B cell (primary cell): ENCODE measurements around the gene ANKRD11. TPM values are rescaled to one million over a fixed set of nuclear protein-coding genes. Genes with fewer than 3 reads are reported as not detected.

ENCODE experiments used
- ATAC-seq: fragments of 200-7000 bp; cut with Tn5 transposase; one replicate; pipeline ENCODE4 v1.10.0; 2021; ENCODE audit warnings: low read depth, mild to moderate bottlenecking, moderate number of reproducible peaks, moderate library complexity
- CTCF ChIA-PET: fragments of 350-600 bp; sonication (Branson Sonifier 250); formaldehyde crosslinking; loops from one replicate; lab custom pipeline; 2021; ENCODE audit warnings: antibody characterized with exemption, inconsistent platforms; lab: Charles Lee
- POLR2A ChIA-PET: fragments of 350-600 bp; sonication (Branson Sonifier 250); formaldehyde crosslinking; loops from one replicate; lab custom pipeline; 2021; ENCODE audit warnings: antibody characterized with exemption; lab: Charles Lee
- DNase-seq: peaks from one replicate; pipeline ENCODE4 v3.0.0; 2013
- H2AFZ ChIP-seq: 2 replicates; pipeline ENCODE4 v1.6.1; 2012; ENCODE audit warnings: mild to moderate bottlenecking, low read depth, low read length; ENCODE audit not compliant: insufficient read depth, poor library complexity, severe bottlenecking
- H3K27ac ChIP-seq, 2 donors: 1 replicate in 1 of 2; 2 replicates in 1 of 2; pipeline ENCODE4 v1.5.1; 2012 to 2013; ENCODE audit warnings: low read length in 2 of 2, mild to moderate bottlenecking in 2 of 2, moderate library complexity in 1 of 2
- H3K27me3 ChIP-seq, 4 experiments: fragments of 200-600 bp in 1 of 4; sonication (generic) in 1 of 4; replicated peaks in 1 of 4; 1 replicate in 2 of 4; 2 replicates in 2 of 4; pipeline versions ENCODE4 v1.6.1 to v1.7.0; 2013 to 2016; ENCODE audit warnings: low read length in 3 of 4, mild to moderate bottlenecking in 2 of 4, mixed read lengths in 1 of 4, moderate library complexity in 1 of 4; ENCODE audit not compliant: insufficient read depth in 4 of 4, control insufficient read depth in 3 of 4; ENCODE audit errors: control extremely low read depth in 1 of 4
- H3K36me3 ChIP-seq, 2 experiments: replicated peaks in 1 of 2; 1 replicate in 1 of 2; 2 replicates in 1 of 2; pipeline versions ENCODE4 v1.6.1 to v1.7.1; 2013; ENCODE audit warnings: low read length in 1 of 2; ENCODE audit not compliant: insufficient read depth in 2 of 2, control insufficient read depth in 1 of 2; ENCODE audit errors: control extremely low read depth in 1 of 2, extremely low read depth in 1 of 2
- H3K4me1 ChIP-seq, 2 donors: fragments of 200-600 bp in 1 of 2; sonication (generic) in 1 of 2; 1 replicate in 1 of 2; 2 replicates in 1 of 2; pipeline versions ENCODE4 v1.5.1 to v1.6.1; 2013 to 2017; ENCODE audit warnings: low read length in 2 of 2; ENCODE audit not compliant: control insufficient read depth in 2 of 2, insufficient read depth in 2 of 2
- H3K4me2 ChIP-seq: replicated peaks from 2 replicates; pipeline ENCODE3; 2012; ENCODE audit warnings: mild to moderate bottlenecking, low read depth, low read length; ENCODE audit not compliant: poor library complexity, severe bottlenecking
- H3K4me3 ChIP-seq, 5 experiments: fragments of 200-600 bp in 1 of 5; sonication (generic) in 1 of 5; 1 replicate in 3 of 5; 2 replicates in 2 of 5; pipeline versions ENCODE4 v1.5.1 to v1.7.0; 2011 to 2016; ENCODE audit warnings: low read length in 4 of 5, mild to moderate bottlenecking in 4 of 5, low read depth in 2 of 5, control low read depth in 1 of 5, moderate library complexity in 1 of 5; ENCODE audit not compliant: insufficient read depth in 1 of 5; ENCODE audit errors: control extremely low read depth in 1 of 5, extremely low read depth in 1 of 5
- H3K79me2 ChIP-seq: fragments of 200-600 bp; sonication (generic); one replicate; pipeline ENCODE4 v1.6.0; 2016; ENCODE audit warnings: low read length; ENCODE audit not compliant: control insufficient read depth, insufficient read depth
- H3K9ac ChIP-seq: fragments of 200-600 bp; sonication (generic); 2 replicates; pipeline ENCODE4 v1.6.1; 2017; ENCODE audit warnings: mild to moderate bottlenecking, low read length, moderate library complexity
- H3K9me3 ChIP-seq, 3 donors: one replicate each; pipeline versions ENCODE4 v1.6.1 to v1.7.1; 2013; ENCODE audit warnings: low read length in 2 of 3; ENCODE audit not compliant: control insufficient read depth in 2 of 3, insufficient read depth in 1 of 3; ENCODE audit errors: control extremely low read depth in 1 of 3
- H4K20me1 ChIP-seq: 2 replicates; pipeline ENCODE4 v1.6.0; 2012; ENCODE audit warnings: mild to moderate bottlenecking, low read length; ENCODE audit not compliant: insufficient read depth, control insufficient read depth, poor library complexity, severe bottlenecking
- H3K27ac Mint-ChIP-seq: one replicate; pipeline ENCODE4 v1.8.0; 2021; ENCODE audit warnings: mixed read lengths
- H3K27me3 Mint-ChIP-seq: one replicate; pipeline ENCODE4 v1.8.0; 2021; ENCODE audit warnings: mixed read lengths
- H3K4me1 Mint-ChIP-seq: one replicate; pipeline ENCODE4 v1.8.0; 2021; ENCODE audit warnings: mixed read lengths
- H3K4me3 Mint-ChIP-seq: one replicate; pipeline ENCODE4 v1.8.0; 2021; ENCODE audit warnings: mixed read lengths
- H3K9me3 Mint-ChIP-seq: one replicate; pipeline ENCODE4 v1.8.0; 2022; ENCODE audit warnings: mixed read lengths; ENCODE audit not compliant: insufficient read depth
- EZH2 ChIP-seq: IDR thresholded peaks from 2 replicates; pipeline ENCODE4 v1.6.1; 2012; ENCODE audit warnings: borderline replicate concordance, low read depth, mild to moderate bottlenecking, moderate library complexity, low read length; ENCODE audit not compliant: insufficient read depth, poor library complexity, severe bottlenecking
- WGBS: methylation state at CpG from one replicate; pipeline ENCODE4 v1.1.5; 2013; ENCODE audit warnings: missing lambda C conversion rate; ENCODE audit not compliant: insufficient coverage; 5-methylcytosine and 5-hydroxymethylcytosine counted together
- intact Hi-C: fragments of 100-400 bp; cut with micrococcal nuclease; formaldehyde crosslinking; loops from one replicate; pipeline ENCODE4 v1.10.0; 2022
- polyA plus RNA-seq: library from polyadenylated mRNA; depleted of rRNA; stranded (reverse); fragments of >200 nt; gene quantifications from 2 replicates; pipeline ENCODE4 v1.2.3, GENCODE V29; 2012
- total RNA-seq, 2 donors: library from RNA; stranded (reverse); fragments of 120-200 nt in 1 of 2; gene quantifications; 1 replicate in 1 of 2; 2 replicates in 1 of 2; pipeline versions ENCODE4 v1.2.3 to v1.2.4, GENCODE V29; 2013 to 2022
- TF ChIP-seq, protein P1 (sequence below): fragments of 200-600 bp; IDR thresholded peaks from one replicate; pipeline ENCODE4 v1.8.0; 2022; ENCODE audit warnings: antibody characterized with exemption, mild to moderate bottlenecking

The ANKRD11 gene
- total and polyA plus RNA-seq, 2 donors (not counting 1 experiment from before 2014, with no cell fraction given): 67.9 to 314 TPM

- Histone ChIP-seq H3K9ac (no peak overlapping the region), H3K4me2 (no peak overlapping the region), H3K27me3 (no peaks in the 10 kb centered on the region), H3K27ac (no peak overlapping the region), H3K79me2 (peaks cover 100% of the 10 kb centered on the region), H3K4me1 (peaks cover 8 to 19% of the 10 kb centered on the region in 2 donors), H4K20me1 (peaks cover 99% of the 10 kb centered on the region), H3K4me3 (no peak overlapping the region), H3K9me3 (peaks cover 0 to 7% (median 0%) of the 10 kb centered on the region in 3 donors), H2AFZ (no peak overlapping the region), H3K36me3 (peaks cover 0 to 7% of the 10 kb centered on the region in 2 experiments)
- Mint-ChIP-seq H3K4me3 (no peak overlapping the region), H3K9me3 (no peaks in the 10 kb centered on the region), H3K27ac (no peak overlapping the region), H3K27me3 (no peaks in the 10 kb centered on the region), H3K4me1 (peaks cover 66% of the 10 kb centered on the region)
- ChIA-PET POLR2A (no interaction called here), CTCF (no interaction called here)
- TF ChIP-seq EZH2: no peak
- TF ChIP-seq, protein P1, sequence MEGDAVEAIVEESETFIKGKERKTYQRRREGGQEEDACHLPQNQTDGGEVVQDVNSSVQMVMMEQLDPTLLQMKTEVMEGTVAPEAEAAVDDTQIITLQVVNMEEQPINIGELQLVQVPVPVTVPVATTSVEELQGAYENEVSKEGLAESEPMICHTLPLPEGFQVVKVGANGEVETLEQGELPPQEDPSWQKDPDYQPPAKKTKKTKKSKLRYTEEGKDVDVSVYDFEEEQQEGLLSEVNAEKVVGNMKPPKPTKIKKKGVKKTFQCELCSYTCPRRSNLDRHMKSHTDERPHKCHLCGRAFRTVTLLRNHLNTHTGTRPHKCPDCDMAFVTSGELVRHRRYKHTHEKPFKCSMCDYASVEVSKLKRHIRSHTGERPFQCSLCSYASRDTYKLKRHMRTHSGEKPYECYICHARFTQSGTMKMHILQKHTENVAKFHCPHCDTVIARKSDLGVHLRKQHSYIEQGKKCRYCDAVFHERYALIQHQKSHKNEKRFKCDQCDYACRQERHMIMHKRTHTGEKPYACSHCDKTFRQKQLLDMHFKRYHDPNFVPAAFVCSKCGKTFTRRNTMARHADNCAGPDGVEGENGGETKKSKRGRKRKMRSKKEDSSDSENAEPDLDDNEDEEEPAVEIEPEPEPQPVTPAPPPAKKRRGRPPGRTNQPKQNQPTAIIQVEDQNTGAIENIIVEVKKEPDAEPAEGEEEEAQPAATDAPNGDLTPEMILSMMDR: no peak
- no peak for ATAC-seq
- no peak for DNase-seq
- intact Hi-C loops: no loop called here
- WGBS: 91% methylated on average over 17 of the region's 35 CpGs
Measured at GRCh38 chr16:89341697-89342694, 148.4 kb downstream of the ANKRD11 start.

DNA sequence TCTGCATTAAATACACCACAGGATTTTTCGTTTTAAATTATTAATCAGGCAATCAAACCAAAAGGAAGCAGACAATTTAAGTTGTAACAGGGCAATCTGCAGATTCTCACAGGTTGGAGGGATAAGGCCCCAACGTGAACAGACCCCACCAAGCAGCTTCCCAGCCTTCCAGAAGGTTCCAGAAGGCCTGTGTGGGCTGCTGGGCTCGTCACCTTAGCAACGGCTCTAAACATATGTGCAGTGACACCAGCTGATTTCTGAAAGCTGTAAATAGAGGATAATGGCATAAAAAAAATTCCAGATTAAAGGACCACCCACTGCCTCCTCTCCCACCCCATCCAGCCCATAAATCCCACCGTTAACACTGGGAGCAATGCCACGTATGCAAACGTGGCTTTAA lies 149.1 kb downstream of the ANKRD11 start:
- Histone ChIP-seq H3K36me3 (peaks cover 0 to 7% of the 10 kb centered on the region in 2 experiments), H3K27ac (no peak overlapping the region), H3K4me3 (no peak overlapping the region), H2AFZ (no peak overlapping the region), H3K79me2 (peaks cover 100% of the 10 kb centered on the region), H3K4me2 (no peak overlapping the region), H3K27me3 (no peaks in the 10 kb centered on the region), H3K9ac (no peak overlapping the region), H3K4me1 (peaks cover 8 to 21% of the 10 kb centered on the region in 2 donors), H3K9me3 (peaks cover 0 to 7% (median 0%) of the 10 kb centered on the region in 3 donors), H4K20me1 (peaks cover 99% of the 10 kb centered on the region)
- ATAC-seq (no peak), DNase-seq (no peak)
- no peaks in the 10 kb centered on the region for H3K27me3 Mint-ChIP-seq
- intact Hi-C loops: no loop called here
- ChIA-PET CTCF (no interaction called here), POLR2A (no interaction called here)
- H3K27ac Mint-ChIP-seq: no peak overlapping the region
- no peak overlapping the region for H3K4me3 Mint-ChIP-seq
- WGBS: 85% methylated on average over 5 of the region's 7 CpGs
- TF ChIP-seq, protein P1: no peak
- TF ChIP-seq EZH2: no peak
- peaks cover 62% of the 10 kb centered on the region for H3K4me1 Mint-ChIP-seq
- no peaks in the 10 kb centered on the region for H3K9me3 Mint-ChIP-seq
